Measurements from ENCODE around the gene CARS1.
"Not testable (repeated sequence)": the region's sequence is repeated elsewhere in the genome, so short reads cannot be mapped to it uniquely, and the experiment has no call there.

DNA sequence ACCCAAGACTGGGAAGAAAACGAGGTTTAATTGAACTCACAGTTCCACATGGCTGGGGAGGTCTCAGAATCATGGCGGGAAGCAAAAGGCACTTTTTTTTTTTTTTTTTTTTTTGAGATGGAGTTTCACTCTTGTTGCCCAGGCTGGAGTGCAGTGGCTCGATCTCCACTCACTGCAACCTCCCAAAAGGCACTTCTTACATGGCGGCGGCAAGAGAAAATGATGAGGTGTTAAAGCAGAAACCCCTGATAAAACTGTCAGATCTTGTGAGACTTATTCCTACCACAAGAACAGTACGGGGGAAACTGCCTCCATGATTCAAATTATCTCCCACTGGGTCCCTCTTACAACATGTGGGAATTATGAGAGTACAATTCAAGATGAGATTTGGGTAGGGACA is 7.5 kb upstream of the CARS1 start:
- TF ChIP-seq CTCF (conservative IDR thresholded peaks at IDR 0.05 in 1 of 2, IDR thresholded peaks at IDR 0.05 in 1 of 2; ENCODE audit: extremely low read depth in 1 of 2, insufficient read depth in 1 of 2, low read depth in 1 of 2, low read length in 2 of 2); EZH2 (IDR thresholded peaks at IDR 0.05; ENCODE audit: borderline replicate concordance, low read length): not testable (repeated sequence)
